Stimulated activated CD8-positive, alpha-beta memory T cell treated with anti-CD3 and anti-CD28 coated beads, Interleukin-7, amount 100 ng/mL, for 4 hours (primary cell): ENCODE results near the gene TFPT.
A peak's percentile ranks its signal among the peaks of the same experiment; 100 is the strongest.
"Not testable (repeated sequence)": the region's sequence is repeated elsewhere in the genome, so short reads cannot be mapped to it uniquely, and the experiment has no call there.

ENCODE experiments used
- DNase-seq, 2 donors: peaks; one replicate each; pipeline ENCODE4 v3.0.0-alpha.2; 2020; ENCODE audit warnings: low read depth in 2 of 2

The TFPT gene

GRCh38 chr19:54124393-54124792 is 8.9 kb upstream of the TFPT start:
- DNase-seq, result no peak

- no peak for DNase-seq
Measured at GRCh38 chr19:54123682-54124081, 8.2 kb upstream of the TFPT start.

- no peak for DNase-seq
Measured at GRCh38 chr19:54121259-54121658, 5.8 kb upstream of the TFPT start.

- peak in 1 of 2 donors; percentile 24 for DNase-seq
Measured at GRCh38 chr19:54114340-54115108, 933 bp downstream of the TFPT start.

DNA sequence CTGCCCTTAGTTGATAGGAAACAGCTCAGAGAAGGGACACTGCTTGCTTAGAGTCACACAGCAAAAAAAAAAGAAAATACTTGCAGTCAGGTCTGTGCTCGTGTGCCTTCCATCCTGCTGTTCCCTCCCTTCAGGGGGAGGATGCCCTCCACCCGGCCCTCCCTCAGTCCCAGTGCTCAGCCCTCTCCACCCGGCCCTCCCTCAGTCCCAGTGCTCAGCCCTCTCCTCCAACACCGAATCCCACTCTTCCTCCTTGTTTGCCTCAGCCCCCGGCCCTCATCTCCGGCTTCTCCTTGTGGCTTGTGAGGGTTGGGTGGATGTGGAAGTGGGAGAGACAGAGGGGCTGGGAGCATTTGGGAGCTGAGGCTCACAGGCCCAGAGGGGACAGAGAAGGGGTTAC is 5.8 kb downstream of the TFPT start:
- no peak for DNase-seq

DNA sequence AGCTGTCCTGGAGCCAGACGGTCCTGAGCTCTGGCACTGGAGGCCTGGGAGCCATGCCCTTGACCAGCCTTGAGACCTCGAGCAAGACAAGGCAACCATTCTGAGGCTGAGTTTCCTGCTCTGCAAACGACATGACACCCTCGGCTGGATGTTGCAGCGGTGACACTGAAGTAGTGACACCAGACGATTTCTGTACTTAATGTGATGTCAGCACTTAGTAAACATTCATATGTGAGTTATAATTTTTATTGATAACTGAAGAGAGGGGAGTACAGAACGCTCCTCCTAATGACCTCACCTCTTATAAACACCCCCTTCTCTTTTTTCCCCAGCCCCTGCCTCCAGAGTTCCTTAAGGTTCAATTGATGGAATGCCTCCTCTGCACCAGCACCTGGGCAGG is 7.0 kb downstream of the TFPT start:
- DNase-seq, result no peak

DNA sequence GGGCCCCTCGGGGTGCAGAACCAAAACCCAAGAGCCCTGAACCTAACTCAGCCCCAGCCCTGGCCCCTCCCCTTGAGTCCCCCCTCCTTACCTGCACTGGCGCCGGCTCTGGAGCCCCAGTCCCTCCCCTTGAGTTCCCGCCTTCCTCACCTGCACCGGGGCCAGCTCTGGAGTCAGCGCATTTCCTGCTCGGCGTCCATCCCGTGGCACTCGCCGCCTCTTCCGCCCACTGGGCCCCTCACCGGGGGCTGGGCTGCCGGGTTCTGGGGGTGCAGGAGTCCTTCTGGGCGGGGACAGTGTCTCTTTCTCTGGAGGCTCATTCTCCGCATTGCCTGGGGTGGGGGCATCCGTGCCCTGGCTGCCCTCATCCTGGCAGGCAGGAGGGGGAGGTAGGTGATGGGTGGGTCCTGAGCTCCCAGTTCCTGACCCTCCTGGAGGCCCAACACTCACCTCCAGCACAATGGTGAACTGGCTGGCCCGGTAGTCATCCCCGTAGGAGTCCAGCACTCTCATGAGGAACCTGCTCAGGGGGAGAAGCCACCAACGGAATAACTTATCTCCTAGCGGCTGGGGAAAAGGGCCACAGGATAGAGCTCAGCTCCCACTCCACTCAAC is 7.5 kb downstream of the TFPT start:
- DNase-seq, result no peak

- no peak for DNase-seq
Measured at GRCh38 chr19:54106716-54107115, 8.7 kb downstream of the TFPT start.

- DNase-seq, result no peak
Measured at GRCh38 chr19:54105796-54106195, 9.7 kb downstream of the TFPT start.

- no peak for DNase-seq
Measured at GRCh38 chr19:54104998-54105715, 10.3 kb downstream of the TFPT start.

- DNase-seq, result peak; percentile 94 to 98
Measured at GRCh38 chr19:54102421-54103169, 12.9 kb downstream of the TFPT start, which contains the start of gene NDUFA3. TSS of gene NDUFA3 (plus strand) at chr19:54102855. CDS start at chr19:54102879, 24 bp downstream.

GRCh38 chr19:54100561-54100960 is 14.9 kb downstream of the TFPT start, which contains the start of gene OSCAR:
TSS of gene OSCAR (minus strand) at chr19:54100803. CDS start at chr19:54100792, 11 bp downstream.
- no peak for DNase-seq

- DNase-seq, result not testable (repeated sequence)
Measured at GRCh38 chr19:54099903-54100255, 15.6 kb downstream of the TFPT start.

DNA sequence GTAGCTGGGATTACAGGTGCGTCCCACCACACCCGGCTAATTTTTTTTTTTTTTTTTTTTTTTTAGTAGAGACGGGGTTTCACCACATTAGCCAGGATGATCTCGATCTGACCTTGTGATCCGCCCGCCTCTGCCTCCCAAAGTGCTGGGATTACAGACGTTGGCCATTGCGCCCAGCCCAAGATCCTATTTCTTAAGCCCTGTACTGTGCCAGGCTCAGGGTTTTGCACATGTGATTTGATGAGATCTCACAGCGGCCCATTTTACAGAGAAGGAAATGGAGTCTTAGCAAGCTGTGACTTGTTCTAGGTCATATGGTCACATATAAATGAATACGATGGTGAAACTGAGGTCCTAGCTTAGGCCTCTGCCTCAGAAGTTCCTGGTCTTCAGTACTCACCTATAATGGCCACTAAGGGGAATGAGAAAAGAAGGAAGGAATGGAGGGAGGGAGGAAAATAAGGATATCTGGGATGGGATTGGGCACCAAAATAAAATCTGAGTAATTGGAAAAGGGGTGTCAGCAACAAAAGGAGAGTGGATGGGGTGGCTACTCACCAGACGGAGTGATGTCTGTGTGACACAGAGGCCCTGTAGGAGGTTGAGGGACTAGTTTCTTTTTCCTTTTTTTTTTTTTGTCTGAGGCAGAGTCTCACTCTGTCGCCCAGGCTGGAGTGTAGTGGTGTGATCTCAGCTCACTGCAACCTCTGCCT is 16.1 kb downstream of the TFPT start:
- no peak for DNase-seq

DNA sequence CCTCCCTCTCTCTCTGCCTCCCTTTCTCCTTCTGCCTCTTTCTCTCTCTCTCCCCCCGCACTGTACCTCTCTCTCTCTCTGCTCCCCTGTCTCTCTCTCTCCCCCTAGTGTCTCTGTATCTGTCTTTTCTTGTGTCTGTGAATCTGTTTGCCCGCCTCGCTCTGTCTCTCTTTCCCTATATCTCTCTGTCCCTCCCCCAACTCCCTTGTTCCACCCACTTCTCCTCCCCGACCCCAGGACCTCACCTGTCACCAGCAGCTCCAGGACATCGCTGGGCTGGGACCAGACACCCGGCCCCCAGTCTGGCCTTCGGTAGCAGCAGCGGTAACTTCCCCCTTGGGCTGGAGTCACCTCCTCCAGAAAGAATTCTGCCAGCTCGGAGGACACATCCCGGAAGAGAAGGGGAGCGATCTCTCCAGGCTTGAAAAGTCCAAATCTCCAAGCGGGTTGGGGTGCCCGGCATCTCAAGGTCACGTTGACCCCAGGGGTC is 18.8 kb downstream of the TFPT start:
- no peak for DNase-seq

DNA sequence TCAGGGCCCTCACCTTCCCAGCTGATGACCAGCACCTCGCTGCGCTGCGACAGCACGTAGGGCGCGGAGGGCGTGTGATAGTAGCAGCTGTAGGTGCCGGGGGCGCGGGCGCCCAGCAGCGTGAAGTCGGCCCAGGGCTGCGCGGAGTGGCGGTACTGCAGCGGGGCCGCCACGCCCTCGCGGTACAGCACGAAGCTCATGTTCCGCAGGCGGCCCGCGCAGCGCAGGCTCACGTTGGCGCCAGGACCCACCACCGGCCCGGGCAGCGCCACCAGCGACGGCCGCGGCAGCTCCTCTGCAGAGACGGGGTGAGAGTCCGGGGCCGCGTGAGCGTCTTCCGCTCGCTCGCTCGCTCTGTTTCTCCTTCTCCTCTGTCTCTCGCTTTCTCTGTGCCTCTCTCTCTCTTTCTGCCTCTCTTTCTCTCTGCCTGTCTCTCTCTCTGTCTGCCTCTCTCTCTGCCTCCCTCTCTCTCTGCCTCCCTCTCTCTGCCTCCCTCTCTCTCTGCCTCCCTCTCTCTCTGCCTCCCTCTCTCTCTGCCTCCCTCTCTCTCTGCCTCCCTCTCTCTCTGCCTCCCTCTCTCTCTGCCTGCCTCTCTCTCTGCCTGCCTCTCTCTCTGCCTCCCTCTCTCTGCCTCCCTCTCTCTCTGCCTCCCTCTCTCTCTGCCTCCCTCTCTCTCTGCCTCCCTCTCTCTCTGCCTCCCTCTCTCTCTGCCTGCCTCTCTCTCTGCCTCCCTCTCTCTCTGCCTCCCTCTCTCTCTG is 19.4 kb downstream of the TFPT start:
- peak in 1 of 2 donors; percentile 53 for DNase-seq

- DNase-seq, result no peak
Measured at GRCh38 chr19:54095136-54095858, 20.2 kb downstream of the TFPT start.

- no peak for DNase-seq
Measured at GRCh38 chr19:54094426-54095000, 20.9 kb downstream of the TFPT start.

- DNase-seq, result no peak
Measured at GRCh38 chr19:54084410-54084809, 31.0 kb downstream of the TFPT start.
